Gastroesophageal sphincter (tissue), 3 donors: ENCODE results near the gene GDPD3.

ENCODE experiments used
- CTCF ChIP-seq, 4 experiments: fragments of 200-600 bp in 2 of 4; fragments of 450-650 bp in 2 of 4; sonication (generic) in 1 of 4; IDR thresholded peaks; one replicate each; pipeline ENCODE4 v1.5.1; 2017 to 2019; ENCODE audit warnings: antibody characterized with exemption in 4 of 4, mild to moderate bottlenecking in 2 of 4, moderate library complexity in 2 of 4
- EP300 ChIP-seq: sonication (generic); formaldehyde crosslinking; IDR thresholded peaks from one replicate; pipeline ENCODE4 v1.6.1; 2017; ENCODE audit warnings: antibody characterized with exemption, mild to moderate bottlenecking
- POLR2AphosphoS5 ChIP-seq: sonication (generic); formaldehyde crosslinking; IDR thresholded peaks from one replicate; pipeline ENCODE4 v1.6.1; 2017; ENCODE audit warnings: antibody characterized with exemption

GRCh38 chr16:30120340-30121105, 7.2 kb upstream of the GDPD3 start:
- TF ChIP-seq EP300, result no peak
- TF ChIP-seq POLR2AphosphoS5, result no peak
- no peak for TF ChIP-seq CTCF (IDR thresholded peaks at IDR 0.05)
